NB4 (cell line): ENCODE data around the gene NSD1.

Experiments used
- MYC ChIP-seq: IDR thresholded peaks from 2 replicates; pipeline ENCODE4 v1.6.1; 2011; ENCODE audit warnings: low read depth, low read length
- POLR2A ChIP-seq: IDR thresholded peaks from 2 replicates; pipeline ENCODE4 v1.6.1; 2011; ENCODE audit warnings: mild to moderate bottlenecking; ENCODE audit not compliant: insufficient read length; ENCODE audit errors: extremely low read depth
- TF ChIP-seq, protein P1 (sequence below): IDR thresholded peaks from one replicate; pipeline ENCODE4 v1.5.1; 2012; ENCODE audit warnings: low read depth, low read length

DNA sequence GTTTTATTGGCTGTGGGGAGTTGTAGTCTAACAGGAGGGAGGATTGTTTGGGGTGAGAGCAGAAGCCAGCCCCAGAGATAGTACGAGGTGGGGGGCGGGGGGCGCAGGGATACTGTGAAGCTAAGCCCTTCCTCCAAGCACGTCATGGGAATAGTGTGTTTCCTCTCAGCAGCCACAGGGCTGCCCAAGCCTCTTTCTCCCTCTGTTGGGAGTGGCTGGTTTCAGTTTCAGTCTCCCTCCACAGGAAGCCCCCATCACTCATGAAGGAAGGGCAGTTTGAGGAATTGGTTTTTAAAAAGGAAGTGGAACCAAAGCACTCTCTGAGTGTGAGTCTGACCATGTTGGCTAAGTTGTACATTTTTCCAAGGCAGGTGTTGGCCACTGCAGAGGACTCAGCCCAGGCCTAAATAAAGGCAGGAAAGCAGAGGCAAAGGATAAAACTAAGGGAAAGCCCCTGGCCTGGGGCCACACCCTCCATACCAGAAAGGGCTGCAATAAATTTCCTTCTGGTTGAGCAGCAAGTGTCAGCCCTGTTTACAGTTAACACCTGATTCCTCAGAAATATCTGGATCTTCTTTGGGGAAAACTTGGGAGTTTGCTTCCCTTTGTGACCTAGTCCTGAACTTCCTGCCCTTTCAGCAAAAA is 166.8 kb downstream of the NSD1 start:
- TF ChIP-seq, protein P1, sequence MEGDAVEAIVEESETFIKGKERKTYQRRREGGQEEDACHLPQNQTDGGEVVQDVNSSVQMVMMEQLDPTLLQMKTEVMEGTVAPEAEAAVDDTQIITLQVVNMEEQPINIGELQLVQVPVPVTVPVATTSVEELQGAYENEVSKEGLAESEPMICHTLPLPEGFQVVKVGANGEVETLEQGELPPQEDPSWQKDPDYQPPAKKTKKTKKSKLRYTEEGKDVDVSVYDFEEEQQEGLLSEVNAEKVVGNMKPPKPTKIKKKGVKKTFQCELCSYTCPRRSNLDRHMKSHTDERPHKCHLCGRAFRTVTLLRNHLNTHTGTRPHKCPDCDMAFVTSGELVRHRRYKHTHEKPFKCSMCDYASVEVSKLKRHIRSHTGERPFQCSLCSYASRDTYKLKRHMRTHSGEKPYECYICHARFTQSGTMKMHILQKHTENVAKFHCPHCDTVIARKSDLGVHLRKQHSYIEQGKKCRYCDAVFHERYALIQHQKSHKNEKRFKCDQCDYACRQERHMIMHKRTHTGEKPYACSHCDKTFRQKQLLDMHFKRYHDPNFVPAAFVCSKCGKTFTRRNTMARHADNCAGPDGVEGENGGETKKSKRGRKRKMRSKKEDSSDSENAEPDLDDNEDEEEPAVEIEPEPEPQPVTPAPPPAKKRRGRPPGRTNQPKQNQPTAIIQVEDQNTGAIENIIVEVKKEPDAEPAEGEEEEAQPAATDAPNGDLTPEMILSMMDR = peak; percentile 13
- TF ChIP-seq POLR2A (no peak), MYC (peak; percentile 42)
